ENCODE measurements around the gene CFAP57. TPM values are rescaled to one million over a fixed set of nuclear protein-coding genes. Genes with fewer than 3 reads are reported as not detected.

CFAP57 gene
- total and polyA plus RNA-seq, 9 of the 15 experiments (the other 6 are each of a cell fraction or from before 2014, with no cell fraction given), result 0.04 to 0.22 (median 0.07) TPM; not detected in 3

DNA sequence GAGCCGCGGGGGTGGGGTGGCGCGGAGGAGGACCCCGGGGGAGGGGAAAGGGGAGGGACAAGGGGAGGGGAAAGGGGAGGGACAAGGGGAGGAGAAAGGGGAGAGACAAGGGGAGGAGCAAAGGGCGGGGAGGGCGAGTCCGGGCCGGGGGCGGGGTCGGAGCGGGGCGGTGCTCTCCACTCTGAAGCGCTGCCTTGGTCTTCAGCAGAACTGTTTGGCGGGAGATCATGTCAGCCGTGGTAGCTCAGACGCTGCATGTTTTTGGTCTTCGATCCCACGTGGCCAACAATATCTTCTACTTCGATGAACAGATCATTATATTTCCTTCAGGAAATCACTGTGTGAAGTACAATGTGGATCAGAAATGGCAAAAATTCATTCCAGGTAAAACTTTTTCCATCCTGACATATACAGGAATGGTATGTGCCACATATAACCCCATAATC, 420 bp downstream of the CFAP57 start (continued):
- TF ChIP-seq, protein P1, sequence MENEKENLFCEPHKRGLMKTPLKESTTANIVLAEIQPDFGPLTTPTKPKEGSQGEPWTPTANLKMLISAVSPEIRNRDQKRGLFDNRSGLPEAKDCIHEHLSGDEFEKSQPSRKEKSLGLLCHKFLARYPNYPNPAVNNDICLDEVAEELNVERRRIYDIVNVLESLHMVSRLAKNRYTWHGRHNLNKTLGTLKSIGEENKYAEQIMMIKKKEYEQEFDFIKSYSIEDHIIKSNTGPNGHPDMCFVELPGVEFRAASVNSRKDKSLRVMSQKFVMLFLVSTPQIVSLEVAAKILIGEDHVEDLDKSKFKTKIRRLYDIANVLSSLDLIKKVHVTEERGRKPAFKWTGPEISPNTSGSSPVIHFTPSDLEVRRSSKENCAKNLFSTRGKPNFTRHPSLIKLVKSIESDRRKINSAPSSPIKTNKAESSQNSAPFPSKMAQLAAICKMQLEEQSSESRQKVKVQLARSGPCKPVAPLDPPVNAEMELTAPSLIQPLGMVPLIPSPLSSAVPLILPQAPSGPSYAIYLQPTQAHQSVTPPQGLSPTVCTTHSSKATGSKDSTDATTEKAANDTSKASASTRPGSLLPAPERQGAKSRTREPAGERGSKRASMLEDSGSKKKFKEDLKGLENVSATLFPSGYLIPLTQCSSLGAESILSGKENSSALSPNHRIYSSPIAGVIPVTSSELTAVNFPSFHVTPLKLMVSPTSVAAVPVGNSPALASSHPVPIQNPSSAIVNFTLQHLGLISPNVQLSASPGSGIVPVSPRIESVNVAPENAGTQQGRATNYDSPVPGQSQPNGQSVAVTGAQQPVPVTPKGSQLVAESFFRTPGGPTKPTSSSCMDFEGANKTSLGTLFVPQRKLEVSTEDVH (IDR thresholded peaks at IDR 0.05; ENCODE audit: low read depth, partially characterized antibody), result peak; percentile 92
- TF ChIP-seq MYNN (IDR thresholded peaks at IDR 0.05) (0 out of 2 replicates have a peak, but pooled peaks have one; percentile 6), MYNN (CRISPR knock-in tag; IDR thresholded peaks at IDR 0.05) (no peak), GTF2E2 (tag; IDR thresholded peaks at IDR 0.05) (peak; percentile 13; the same call in 1 of the 2 replicates), TAL1 (IDR thresholded peaks at IDR 0.05) (no peak), CBX5 (IDR thresholded peaks at IDR 0.05; ENCODE audit: borderline replicate concordance, low read depth) (no peak), MAFK (IDR thresholded peaks at IDR 0.05; ENCODE audit: low read length) (no peak), BRF1 (IDR thresholded peaks at IDR 0.05; ENCODE audit: borderline replicate concordance, extremely low read depth, insufficient read length) (no peak), C11orf30 (IDR thresholded peaks at IDR 0.05; ENCODE audit: low read depth) (no peak)
- TF ChIP-seq, protein P2, sequence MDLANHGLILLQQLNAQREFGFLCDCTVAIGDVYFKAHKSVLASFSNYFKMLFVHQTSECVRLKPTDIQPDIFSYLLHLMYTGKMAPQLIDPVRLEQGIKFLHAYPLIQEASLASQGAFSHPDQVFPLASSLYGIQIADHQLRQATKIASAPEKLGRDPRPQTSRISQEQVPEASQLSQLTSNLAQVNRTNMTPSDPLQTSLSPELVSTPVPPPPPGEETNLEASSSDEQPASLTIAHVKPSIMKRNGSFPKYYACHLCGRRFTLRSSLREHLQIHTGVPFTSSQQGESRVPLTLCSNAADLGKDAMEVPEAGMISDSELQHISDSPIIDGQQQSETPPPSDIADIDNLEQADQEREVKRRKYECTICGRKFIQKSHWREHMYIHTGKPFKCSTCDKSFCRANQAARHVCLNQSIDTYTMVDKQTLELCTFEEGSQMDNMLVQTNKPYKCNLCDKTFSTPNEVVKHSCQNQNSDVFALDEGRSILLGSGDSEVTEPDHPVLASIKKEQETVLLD (IDR thresholded peaks at IDR 0.05), result no peak
- TF ChIP-seq, protein P3, sequence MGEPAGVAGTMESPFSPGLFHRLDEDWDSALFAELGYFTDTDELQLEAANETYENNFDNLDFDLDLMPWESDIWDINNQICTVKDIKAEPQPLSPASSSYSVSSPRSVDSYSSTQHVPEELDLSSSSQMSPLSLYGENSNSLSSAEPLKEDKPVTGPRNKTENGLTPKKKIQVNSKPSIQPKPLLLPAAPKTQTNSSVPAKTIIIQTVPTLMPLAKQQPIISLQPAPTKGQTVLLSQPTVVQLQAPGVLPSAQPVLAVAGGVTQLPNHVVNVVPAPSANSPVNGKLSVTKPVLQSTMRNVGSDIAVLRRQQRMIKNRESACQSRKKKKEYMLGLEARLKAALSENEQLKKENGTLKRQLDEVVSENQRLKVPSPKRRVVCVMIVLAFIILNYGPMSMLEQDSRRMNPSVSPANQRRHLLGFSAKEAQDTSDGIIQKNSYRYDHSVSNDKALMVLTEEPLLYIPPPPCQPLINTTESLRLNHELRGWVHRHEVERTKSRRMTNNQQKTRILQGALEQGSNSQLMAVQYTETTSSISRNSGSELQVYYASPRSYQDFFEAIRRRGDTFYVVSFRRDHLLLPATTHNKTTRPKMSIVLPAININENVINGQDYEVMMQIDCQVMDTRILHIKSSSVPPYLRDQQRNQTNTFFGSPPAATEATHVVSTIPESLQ (CRISPR knock-in tag; IDR thresholded peaks at IDR 0.05), result peak; percentile 99
- TF ChIP-seq, protein P4, sequence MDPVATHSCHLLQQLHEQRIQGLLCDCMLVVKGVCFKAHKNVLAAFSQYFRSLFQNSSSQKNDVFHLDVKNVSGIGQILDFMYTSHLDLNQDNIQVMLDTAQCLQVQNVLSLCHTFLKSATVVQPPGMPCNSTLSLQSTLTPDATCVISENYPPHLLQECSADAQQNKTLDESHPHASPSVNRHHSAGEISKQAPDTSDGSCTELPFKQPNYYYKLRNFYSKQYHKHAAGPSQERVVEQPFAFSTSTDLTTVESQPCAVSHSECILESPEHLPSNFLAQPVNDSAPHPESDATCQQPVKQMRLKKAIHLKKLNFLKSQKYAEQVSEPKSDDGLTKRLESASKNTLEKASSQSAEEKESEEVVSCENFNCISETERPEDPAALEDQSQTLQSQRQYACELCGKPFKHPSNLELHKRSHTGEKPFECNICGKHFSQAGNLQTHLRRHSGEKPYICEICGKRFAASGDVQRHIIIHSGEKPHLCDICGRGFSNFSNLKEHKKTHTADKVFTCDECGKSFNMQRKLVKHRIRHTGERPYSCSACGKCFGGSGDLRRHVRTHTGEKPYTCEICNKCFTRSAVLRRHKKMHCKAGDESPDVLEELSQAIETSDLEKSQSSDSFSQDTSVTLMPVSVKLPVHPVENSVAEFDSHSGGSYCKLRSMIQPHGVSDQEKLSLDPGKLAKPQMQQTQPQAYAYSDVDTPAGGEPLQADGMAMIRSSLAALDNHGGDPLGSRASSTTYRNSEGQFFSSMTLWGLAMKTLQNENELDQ (CRISPR knock-in tag; IDR thresholded peaks at IDR 0.05; ENCODE audit: borderline replicate concordance), result 0 out of 2 replicates have a peak, but pooled peaks have one; percentile 68
- TF ChIP-seq, protein P5, sequence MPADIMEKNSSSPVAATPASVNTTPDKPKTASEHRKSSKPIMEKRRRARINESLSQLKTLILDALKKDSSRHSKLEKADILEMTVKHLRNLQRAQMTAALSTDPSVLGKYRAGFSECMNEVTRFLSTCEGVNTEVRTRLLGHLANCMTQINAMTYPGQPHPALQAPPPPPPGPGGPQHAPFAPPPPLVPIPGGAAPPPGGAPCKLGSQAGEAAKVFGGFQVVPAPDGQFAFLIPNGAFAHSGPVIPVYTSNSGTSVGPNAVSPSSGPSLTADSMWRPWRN (IDR thresholded peaks at IDR 0.05; ENCODE audit: low read depth), result no peak
- TF ChIP-seq, protein P6, sequence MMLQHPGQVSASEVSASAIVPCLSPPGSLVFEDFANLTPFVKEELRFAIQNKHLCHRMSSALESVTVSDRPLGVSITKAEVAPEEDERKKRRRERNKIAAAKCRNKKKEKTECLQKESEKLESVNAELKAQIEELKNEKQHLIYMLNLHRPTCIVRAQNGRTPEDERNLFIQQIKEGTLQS (IDR thresholded peaks at IDR 0.05), result no peak
- TF ChIP-seq, protein P6 (CRISPR knock-in tag; conservative IDR thresholded peaks at IDR 0.05), result peak; percentile 77; the same call in 1 of the 2 replicates
- TF ChIP-seq, protein P7, sequence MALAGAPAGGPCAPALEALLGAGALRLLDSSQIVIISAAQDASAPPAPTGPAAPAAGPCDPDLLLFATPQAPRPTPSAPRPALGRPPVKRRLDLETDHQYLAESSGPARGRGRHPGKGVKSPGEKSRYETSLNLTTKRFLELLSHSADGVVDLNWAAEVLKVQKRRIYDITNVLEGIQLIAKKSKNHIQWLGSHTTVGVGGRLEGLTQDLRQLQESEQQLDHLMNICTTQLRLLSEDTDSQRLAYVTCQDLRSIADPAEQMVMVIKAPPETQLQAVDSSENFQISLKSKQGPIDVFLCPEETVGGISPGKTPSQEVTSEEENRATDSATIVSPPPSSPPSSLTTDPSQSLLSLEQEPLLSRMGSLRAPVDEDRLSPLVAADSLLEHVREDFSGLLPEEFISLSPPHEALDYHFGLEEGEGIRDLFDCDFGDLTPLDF (CRISPR knock-in tag; IDR thresholded peaks at IDR 0.05), result no peak; the same call in 1 of the 2 replicates

Data from K562 (cell line).